ENCODE results near the gene FERMT3. TPM values are rescaled to one million over a fixed set of nuclear protein-coding genes. Genes with fewer than 3 reads are reported as not detected.
A peak's percentile ranks its signal among the peaks of the same experiment; 100 is the strongest.

Gene FERMT3
- total RNA-seq, 1 experiment from 2014 or later = 10.6 TPM

DNA sequence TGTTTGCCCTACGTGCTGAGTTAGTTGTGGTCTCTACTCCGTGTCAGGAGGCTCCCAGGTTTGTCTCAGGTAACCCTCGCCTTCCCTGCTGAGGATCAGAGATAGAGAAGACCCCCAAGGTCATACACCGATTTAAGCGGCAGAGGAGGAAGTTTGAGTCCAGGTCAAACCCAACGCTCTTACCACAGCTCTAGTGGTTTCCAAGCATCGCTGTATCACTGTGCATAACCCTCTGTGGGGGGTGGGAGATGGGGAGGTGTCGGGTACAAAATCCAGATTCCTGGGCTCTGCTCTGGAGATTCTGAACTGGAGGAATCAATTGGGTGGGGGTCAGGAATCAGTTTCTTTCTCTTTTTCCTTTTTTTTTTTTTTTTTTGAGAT, 24.5 kb downstream of the FERMT3 start:
- Histone ChIP-seq H2AK5ac (ENCODE audit: insufficient read length, low read length) (no peak overlapping the region), H3K23ac (ENCODE audit: insufficient read length, low read depth, low read length) (no peak overlapping the region), H3K4me1 (ENCODE audit: insufficient read depth, low read length) (0 out of 2 replicates have a peak, but pooled peaks cover 3% of the 10 kb centered on the region), H4K91ac (ENCODE audit: insufficient read length, low read depth, low read length) (no peak overlapping the region), H3K23me2 (ENCODE audit: insufficient read length, low read depth, low read length, poor library complexity, severe bottlenecking) (peaks cover 29% of the 10 kb centered on the region), H3K79me1 (ENCODE audit: insufficient read depth, low read depth, low read length, poor library complexity, severe bottlenecking) (no peaks in the 10 kb centered on the region), H4K8ac (replicated peaks; ENCODE audit: insufficient read length, low read depth, low read length) (no peak overlapping the region), H3K18ac (ENCODE audit: insufficient read length, low read depth, low read length) (no peak overlapping the region), H3T11ph (ENCODE audit: low read length) (no peak overlapping the region), H2BK20ac (ENCODE audit: low read depth, low read length, poor library complexity, severe bottlenecking) (no peak overlapping the region), H3K9me3 (ENCODE audit: control insufficient read depth, low read depth, low read length) (no peaks in the 10 kb centered on the region), H2AFZ (ENCODE audit: low read length) (no peak overlapping the region), H4K5ac (ENCODE audit: insufficient read length, low read depth, low read length) (no peak overlapping the region), H4K20me1 (ENCODE audit: control insufficient read depth, insufficient read depth, insufficient read length) (no peaks in the 10 kb centered on the region), H3K4ac (ENCODE audit: low read depth, low read length) (no peak overlapping the region), H2BK120ac (ENCODE audit: low read depth, low read length, poor library complexity, severe bottlenecking) (no peak overlapping the region), H3K27me3 (ENCODE audit: insufficient read depth, low read length) (no peaks in the 10 kb centered on the region; the same call in 1 of the 2 replicates), H3K9ac (ENCODE audit: extremely low read depth, insufficient read length, low read length) (no peak overlapping the region), H3K4me2 (ENCODE audit: insufficient read depth, insufficient read length, low read length) (peak overlapping the region; percentile 94), H2BK5ac (ENCODE audit: insufficient read length, low read length) (no peak overlapping the region), H2BK15ac (ENCODE audit: low read depth, low read length) (no peak overlapping the region), H3K27ac (ENCODE audit: insufficient read length, low read depth, low read length) (no peak overlapping the region), H3K79me2 (ENCODE audit: insufficient read depth, low read length) (no peaks in the 10 kb centered on the region), H3K14ac (ENCODE audit: insufficient read depth, low read length) (no peak overlapping the region; the same call in 1 of the 2 replicates), H3K56ac (ENCODE audit: insufficient read length, low read depth, low read length) (no peak overlapping the region), H2BK12ac (ENCODE audit: insufficient read length, low read depth, low read length) (no peak overlapping the region)
- H3K27me3 Mint-ChIP-seq (ENCODE audit: low read depth) = peaks cover 20% of the 10 kb centered on the region
- WGBS (ENCODE audit: extremely low coverage, insufficient read length, low lambda C conversion rate) = no CpG with 5 or more reads among the region's 8 CpGs
- TF ChIP-seq, protein P1, sequence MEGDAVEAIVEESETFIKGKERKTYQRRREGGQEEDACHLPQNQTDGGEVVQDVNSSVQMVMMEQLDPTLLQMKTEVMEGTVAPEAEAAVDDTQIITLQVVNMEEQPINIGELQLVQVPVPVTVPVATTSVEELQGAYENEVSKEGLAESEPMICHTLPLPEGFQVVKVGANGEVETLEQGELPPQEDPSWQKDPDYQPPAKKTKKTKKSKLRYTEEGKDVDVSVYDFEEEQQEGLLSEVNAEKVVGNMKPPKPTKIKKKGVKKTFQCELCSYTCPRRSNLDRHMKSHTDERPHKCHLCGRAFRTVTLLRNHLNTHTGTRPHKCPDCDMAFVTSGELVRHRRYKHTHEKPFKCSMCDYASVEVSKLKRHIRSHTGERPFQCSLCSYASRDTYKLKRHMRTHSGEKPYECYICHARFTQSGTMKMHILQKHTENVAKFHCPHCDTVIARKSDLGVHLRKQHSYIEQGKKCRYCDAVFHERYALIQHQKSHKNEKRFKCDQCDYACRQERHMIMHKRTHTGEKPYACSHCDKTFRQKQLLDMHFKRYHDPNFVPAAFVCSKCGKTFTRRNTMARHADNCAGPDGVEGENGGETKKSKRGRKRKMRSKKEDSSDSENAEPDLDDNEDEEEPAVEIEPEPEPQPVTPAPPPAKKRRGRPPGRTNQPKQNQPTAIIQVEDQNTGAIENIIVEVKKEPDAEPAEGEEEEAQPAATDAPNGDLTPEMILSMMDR (conservative IDR thresholded peaks at IDR 0.05) = no peak
- no peaks in the 10 kb centered on the region for H3K9me3 Mint-ChIP-seq
- no peak for DNase-seq
- peaks cover 27 to 37% of the 10 kb centered on the region in 2 experiments for H3K4me1 Mint-ChIP-seq
- H3K36me3 Mint-ChIP-seq (ENCODE audit: insufficient read depth in 1 of 3, low read depth in 3 of 3) = peaks cover 3% of the 10 kb centered on the region in 3 experiments; a peak in 4 of 7 replicates
- peak overlapping the region; percentile 74 to 91 for H3K4me3 Mint-ChIP-seq
- H3K27ac Mint-ChIP-seq = peak overlapping the region; percentile 54 to 88 (median 70); a peak in 3 of 7 replicates
